Stimulated activated CD8-positive, alpha-beta memory T cell treated with anti-CD3 and anti-CD28 coated beads, Interleukin-7, amount 100 ng/mL, for 4 hours (primary cell): Measurements from ENCODE around the gene ANKRD44.
A peak's percentile ranks its signal among the peaks of the same experiment; 100 is the strongest.

Experiments
- DNase-seq, 2 donors: peaks; one replicate each; pipeline ENCODE4 v3.0.0-alpha.2; 2020; ENCODE audit warnings: low read depth in 2 of 2

Gene ANKRD44

GRCh38 chr2:196987649-196988364, 322.8 kb downstream of the ANKRD44 start:
- DNase-seq = peak in 1 of 2 donors; percentile 8

DNA sequence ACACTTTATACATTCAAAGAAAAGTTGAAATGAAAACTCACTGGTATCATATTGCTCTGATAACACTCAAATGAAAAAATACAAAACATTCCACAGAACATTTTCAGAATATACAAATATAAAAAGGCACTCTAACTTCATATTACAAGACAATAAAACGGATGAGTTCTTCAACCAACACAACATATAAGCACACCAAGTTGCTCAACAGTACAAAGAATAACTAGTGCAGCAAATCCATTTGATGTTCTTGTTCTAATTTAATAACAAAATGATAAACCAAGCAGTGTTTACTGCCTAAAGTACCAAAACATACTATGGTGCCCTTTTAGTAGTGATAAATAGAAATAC, 323.3 kb downstream of the ANKRD44 start:
- DNase-seq = no peak

DNA sequence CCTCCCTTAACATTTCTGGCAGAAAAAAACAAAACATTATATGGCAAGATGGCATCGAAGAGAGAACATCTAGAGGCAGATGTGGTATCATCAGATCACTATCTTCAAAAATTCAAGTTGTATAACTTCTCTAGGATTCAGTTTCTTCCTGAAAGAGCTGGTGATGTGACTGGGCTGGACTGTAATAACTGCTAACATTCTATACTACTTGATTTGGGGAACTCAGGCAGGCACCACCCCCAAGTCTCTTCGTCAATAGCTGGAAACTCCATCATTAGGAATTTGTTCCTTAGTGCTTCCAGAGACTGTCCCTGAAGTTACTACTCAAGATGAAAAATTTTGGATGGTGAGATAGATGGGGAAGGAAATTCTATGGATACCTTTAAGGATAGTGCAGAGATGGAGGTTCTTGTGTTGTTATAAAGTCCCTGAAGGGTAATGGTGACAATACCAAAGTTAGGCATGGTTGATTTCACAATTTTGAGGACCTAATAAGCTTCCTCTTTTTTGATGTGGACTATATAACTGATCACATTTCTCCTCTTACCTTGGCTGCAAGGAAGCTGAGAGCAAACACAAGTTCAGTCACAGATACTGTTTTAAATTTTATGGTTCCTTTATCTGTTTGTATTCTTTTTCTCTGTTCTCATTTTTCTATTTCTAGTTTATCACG, 324.9 kb downstream of the ANKRD44 start:
- DNase-seq = no peak

GRCh38 chr2:196984903-196985302, 325.7 kb downstream of the ANKRD44 start:
- DNase-seq = no peak

DNA sequence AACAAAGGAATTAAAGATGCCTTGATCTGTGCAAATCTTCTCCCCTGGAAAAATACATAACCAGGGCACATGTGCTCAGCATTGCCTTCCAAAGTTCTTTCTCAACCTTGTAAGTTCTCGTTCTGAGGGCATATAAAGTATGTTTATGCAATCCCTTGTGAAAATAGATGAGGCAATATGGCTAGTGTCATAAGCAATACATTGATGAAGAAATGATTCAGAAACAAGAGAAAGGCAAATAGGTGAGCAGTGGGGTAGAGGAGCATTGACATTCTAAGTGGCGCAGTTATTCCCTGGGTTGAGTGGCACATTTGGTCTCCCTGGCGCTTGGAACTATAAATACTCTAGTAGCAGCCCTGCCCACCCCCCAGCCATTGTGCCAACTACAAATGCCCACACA, 326.6 kb downstream of the ANKRD44 start:
- no peak for DNase-seq

DNA sequence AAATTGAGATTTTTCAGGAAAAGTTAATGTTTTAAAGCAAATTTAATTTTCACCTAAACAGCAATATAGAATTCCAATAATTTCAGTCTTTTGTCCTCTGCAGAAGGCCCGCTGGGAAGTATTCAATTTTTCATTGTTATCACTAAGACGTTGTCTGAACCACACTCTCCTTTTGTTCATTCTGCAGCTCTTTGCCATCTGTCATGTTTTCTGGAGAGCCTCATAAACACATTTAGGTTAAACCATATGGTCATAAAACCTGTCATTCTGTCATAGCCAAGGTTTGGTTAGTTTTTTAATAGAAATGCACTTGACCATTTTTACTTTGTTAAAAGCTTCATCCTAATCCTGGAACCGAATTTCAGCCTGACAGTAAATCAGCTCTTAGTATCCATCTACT, 330.1 kb downstream of the ANKRD44 start:
- no peak for DNase-seq

- no peak for DNase-seq
Measured at GRCh38 chr2:196980001-196980400, 330.6 kb downstream of the ANKRD44 start.

DNA sequence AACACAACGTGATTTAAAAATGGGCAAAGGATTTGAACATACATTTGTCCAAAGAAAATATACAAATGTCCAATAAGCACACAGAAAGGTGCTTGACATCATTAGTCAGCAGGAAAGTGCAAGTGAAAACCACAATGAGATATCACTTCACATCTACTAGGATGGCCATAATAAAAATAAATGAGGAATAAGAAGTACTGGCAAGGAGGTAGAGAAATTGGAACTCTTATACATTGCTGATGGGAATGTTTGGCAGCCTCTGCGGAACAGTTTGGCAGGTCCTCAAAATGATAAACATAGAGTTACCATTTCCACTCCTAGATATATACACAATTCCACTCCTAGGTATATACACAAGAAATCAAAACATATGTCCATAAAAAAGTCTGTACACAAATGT, 333.1 kb downstream of the ANKRD44 start:
- DNase-seq = no peak

- DNase-seq = no peak
Measured at GRCh38 chr2:196974970-196975369, 335.6 kb downstream of the ANKRD44 start.

GRCh38 chr2:196971574-196972279, 338.9 kb downstream of the ANKRD44 start:
- DNase-seq = no peak

- no peak for DNase-seq
Measured at GRCh38 chr2:196970099-196970498, 340.5 kb downstream of the ANKRD44 start.

DNA sequence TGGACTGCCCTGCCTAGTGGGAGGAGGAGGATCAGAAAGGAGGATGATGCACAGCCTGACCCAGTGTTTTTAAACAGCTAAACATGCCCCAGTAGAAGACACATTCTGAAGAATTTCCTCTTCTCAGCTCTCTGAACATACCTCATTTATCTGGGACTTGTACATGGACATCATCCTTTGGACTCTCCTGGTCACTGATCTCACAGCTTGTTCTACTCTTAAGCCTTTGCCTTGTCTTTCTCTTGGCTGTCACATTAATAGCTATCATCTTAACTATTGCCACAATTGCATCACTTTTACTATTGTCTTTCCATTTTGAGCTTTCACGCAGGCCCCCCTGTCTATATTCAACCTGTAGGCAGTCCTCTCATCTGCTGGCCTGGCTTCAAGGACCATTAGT, 342.1 kb downstream of the ANKRD44 start:
- no peak for DNase-seq

GRCh38 chr2:196967775-196968174, 342.8 kb downstream of the ANKRD44 start:
- no peak for DNase-seq

- DNase-seq = no peak
Measured at GRCh38 chr2:196967116-196967515, 343.5 kb downstream of the ANKRD44 start.

- no peak for DNase-seq
Measured at GRCh38 chr2:196966061-196966460, 344.5 kb downstream of the ANKRD44 start.

DNA sequence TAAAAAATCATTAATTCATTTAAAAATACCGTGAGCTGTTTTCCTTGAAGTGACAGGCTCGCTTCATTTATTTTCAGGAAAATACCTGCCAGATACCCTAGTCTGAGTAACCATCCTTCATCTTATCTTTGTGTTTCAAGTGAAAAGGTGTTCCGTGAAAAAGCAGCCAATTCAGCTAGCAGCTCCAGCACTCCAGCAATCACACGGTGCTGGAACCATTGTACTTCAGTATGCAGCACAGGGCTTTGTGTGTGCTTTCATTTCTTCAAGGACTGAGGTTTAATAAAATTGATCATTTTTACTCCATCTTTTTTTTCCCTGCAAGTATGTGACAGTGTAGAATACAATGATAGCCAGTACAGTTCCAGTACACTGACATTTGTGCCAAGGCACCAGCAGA, 344.9 kb downstream of the ANKRD44 start:
- DNase-seq = no peak

DNA sequence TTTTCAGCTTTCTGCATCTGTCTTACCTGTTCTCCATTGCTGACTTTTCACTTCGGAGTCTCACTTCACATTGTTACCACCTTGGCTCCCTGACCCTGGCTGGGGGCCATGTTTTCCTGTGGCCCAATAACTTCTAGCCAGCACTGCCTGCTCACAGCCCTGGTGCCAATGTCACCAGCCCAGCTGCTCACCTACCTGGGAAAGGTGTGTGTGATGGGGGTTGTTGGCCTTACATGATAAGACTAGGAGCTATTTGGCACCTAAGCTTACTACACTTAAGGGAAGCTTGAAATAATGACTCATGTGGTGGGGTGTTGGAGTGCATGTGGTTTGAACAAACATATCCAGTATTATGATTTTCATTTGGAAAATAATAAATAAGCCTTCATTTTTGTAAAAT, 346.6 kb downstream of the ANKRD44 start:
- no peak for DNase-seq

- no peak for DNase-seq
Measured at GRCh38 chr2:196963043-196963442, 347.5 kb downstream of the ANKRD44 start.

- DNase-seq = no peak
Measured at GRCh38 chr2:196962325-196962724, 348.3 kb downstream of the ANKRD44 start.

- no peak for DNase-seq
Measured at GRCh38 chr2:196961889-196962288, 348.7 kb downstream of the ANKRD44 start.

DNA sequence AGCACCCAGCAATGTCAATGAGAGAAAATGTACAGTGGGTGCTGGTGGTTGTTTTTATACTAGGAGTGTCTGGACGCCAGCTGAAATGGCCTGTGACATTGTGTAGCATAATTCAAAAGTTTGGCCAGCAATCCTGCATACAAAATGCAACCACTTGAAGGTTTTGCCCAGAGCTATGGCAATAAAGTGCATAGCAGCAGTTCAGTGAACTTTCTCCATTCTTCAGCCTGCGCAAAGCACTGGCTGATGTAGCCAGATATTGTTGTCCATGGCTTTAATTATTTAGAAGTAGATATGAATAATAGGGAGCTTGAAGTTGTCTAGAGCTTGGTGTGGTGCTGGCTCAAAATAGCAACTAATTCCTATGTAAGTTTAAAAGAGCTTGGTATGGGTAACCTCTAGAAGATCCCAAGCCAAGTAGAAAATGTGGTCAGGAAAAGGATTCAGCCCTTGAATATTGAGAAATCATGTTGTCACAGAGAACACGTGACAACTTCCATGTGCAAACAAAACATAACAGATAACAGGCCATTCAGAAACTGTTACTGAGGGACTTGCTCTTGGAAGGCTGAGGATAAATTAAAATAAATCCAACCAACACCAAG, 350.7 kb downstream of the ANKRD44 start:
- no peak for DNase-seq

GRCh38 chr2:196959281-196959680, 351.3 kb downstream of the ANKRD44 start:
- no peak for DNase-seq
